C4-2B (cell line): ENCODE results near the gene SMYD4.

Experiments used
- CTCF ChIP-seq: fragments of 450-650 bp; conservative IDR thresholded peaks from 2 replicates; pipeline ENCODE4 v1.5.1; 2017; ENCODE audit warnings: mild to moderate bottlenecking
- ZFX ChIP-seq: fragments of 450-650 bp; IDR thresholded peaks from 2 replicates; pipeline ENCODE4 v1.6.1; 2017

GRCh38 chr17:1776857-1777256 is 52.8 kb downstream of the SMYD4 start:
- TF ChIP-seq CTCF, result no peak
- TF ChIP-seq ZFX, result no peak
